CMK (cell line): ENCODE measurements around the gene TRAPPC10.
A peak's percentile ranks its signal among the peaks of the same experiment; 100 is the strongest.

Experiments used
- DNase-seq: peaks from one replicate; pipeline ENCODE4 v3.0.0-alpha.2; 2010; ENCODE audit warnings: low read depth

The TRAPPC10 gene

GRCh38 chr21:44039828-44040227 lies 27.7 kb downstream of the TRAPPC10 start:
- DNase-seq, result no peak

- peak; percentile 45 for DNase-seq
Observed at GRCh38 chr21:44043613-44044012, 31.5 kb downstream of the TRAPPC10 start.

DNA sequence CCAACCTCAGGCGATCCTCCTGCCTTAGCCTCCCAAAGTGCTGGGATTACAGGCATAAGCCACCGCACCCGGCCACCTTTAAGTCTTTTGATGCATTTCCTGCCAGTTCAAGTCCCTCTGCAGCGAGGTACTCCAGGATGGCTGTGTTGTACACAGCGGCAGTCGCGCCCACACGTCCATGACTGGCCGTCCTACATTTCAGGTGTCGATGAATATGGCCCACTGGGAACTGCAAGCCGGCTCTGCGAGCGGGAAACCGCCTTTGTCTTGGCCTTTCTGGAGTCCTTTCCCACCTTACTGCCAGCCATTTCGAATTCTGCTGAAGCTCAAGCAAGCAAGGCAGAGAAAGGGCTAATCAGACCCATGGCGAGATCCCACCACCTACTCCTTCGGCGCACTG lies 34.6 kb downstream of the TRAPPC10 start:
- DNase-seq, result no peak

DNA sequence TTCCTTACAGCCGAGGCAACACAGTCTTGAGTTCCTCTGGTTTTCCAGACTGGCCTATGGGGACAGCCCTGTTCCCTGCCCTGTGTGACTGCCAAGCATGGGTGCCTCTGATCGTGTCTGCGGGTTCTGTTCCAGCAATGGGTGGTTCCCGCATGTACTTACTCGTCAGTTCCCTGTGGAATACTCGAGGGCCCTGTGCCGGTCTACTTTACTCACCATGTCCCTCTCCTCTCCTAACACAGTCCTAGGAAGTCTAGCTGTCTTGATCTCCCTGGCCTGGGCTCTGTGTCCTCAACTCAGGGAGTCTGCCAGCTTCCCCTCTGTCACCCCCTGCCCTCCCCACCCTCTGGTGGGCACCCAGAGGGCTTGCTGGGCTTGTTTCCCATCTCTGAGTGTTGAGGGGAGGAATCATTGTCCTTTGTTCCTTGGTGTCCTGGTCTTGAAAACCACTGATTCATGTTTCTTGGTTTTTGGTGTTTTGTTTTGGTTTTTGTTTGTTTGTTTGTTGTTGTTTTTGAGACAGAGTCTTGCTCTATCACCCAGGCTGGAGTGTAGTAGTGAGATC lies 36.0 kb downstream of the TRAPPC10 start:
- DNase-seq, result no peak

DNA sequence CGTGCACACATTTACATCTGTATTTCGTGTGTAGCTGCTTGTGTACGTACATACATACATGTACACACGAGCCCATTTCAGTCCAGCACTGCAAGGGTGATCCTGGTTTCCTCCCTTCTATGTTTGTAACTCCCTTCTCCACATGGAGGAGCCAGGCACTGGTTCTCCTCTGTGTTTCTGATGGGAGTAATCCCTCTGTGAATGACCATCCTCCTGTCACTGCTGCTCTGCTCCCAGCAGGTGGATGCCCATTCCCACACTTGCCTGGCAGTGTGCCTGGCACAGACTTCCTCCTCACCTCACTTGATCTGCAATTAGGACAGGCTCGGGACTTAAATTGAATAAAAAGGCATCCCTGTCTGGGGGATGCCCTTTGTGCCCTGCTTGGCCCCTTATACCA lies 37.1 kb downstream of the TRAPPC10 start:
- no peak for DNase-seq

GRCh38 chr21:44049606-44050005 lies 37.5 kb downstream of the TRAPPC10 start:
- no peak for DNase-seq

GRCh38 chr21:44050276-44050675 lies 38.2 kb downstream of the TRAPPC10 start:
- DNase-seq, result no peak

DNA sequence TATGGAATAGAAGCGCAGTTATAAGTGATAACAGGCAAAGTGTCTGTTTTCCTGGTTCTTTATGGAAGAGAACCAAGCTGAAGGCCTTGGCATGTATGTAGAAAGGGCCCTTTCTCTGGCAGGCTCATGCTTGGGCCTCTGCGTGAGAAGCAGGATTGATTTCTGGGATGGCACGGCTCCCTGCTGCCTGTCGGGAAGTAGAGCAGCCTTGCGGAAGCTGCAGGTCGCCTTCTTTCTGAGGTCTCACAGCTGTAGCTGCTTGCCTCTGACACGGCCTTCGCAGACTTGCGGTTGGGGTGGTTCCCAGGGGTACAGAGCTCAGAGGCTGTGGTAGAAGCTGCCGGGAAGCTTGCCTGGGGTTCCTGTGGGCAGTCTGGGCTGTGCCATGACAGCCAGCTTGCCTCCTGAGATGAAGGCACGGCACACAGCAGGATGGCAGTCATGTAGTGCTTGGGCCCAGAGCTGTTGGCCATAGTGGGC lies 39.4 kb downstream of the TRAPPC10 start:
- DNase-seq, result no peak

GRCh38 chr21:44052071-44052829 lies 40.1 kb downstream of the TRAPPC10 start:
- DNase-seq, result no peak

GRCh38 chr21:44052830-44053226 lies 40.7 kb downstream of the TRAPPC10 start:
- no peak for DNase-seq

DNA sequence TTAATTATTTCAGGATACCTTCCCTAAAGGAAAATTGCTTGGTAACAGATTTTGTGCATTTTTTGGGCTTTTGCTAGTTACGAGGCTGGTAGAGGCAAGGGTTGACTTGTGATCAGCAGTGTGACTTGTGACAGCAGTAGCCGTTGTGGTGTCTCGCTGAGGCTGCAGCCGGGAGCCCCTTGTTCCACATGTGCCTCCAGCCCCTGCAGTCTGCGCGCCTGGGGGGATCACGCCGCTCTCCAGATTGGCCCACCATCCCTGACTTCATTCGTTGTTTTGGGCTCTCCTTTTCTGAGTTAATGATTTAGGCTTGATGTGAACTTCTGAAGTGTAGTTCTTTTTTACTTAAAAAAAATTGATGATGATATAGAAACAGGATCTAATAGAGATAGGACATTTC lies 41.5 kb downstream of the TRAPPC10 start:
- no peak for DNase-seq

- no peak for DNase-seq
Observed at GRCh38 chr21:44054710-44055109, 42.6 kb downstream of the TRAPPC10 start.

GRCh38 chr21:44057055-44057454 lies 44.9 kb downstream of the TRAPPC10 start:
- no peak for DNase-seq

GRCh38 chr21:44057960-44058651 lies 46.0 kb downstream of the TRAPPC10 start:
- DNase-seq, result no peak

DNA sequence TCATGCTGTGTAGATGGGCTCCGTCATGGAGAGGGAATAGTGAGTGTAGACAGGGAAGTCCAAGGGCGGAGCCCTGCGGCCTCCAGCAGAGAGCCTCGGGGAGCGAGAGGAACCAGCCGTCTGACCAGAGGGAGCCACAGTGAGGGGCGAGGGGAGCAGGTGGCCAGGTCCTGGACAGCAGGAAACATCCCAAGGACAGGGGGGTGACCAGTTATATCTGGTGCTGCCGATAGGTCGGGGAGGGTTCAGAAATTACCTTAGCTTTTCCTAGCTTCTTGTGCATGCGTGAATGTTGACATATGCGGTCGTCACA lies 46.5 kb downstream of the TRAPPC10 start:
- no peak for DNase-seq

DNA sequence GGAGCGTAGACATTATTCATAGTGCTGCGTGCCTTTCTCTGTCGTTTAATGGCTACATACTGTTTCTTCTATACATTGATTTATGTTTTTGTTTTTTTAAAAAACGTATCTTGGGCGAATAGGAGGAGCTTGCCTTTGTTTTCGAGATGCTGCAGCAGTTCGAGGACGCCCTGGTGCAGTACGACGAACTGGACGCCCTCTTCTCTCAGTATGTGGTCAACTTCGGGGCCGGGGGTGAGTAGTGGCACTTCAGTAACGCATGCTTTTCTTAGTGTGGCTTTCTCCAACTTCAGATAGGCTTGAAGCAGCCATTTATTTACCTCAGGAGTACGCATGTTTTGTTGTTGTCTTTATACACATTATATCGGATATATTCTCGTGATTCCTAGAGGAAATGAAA lies 46.9 kb downstream of the TRAPPC10 start:
- no peak for DNase-seq

- DNase-seq, result no peak
Observed at GRCh38 chr21:44059710-44060109, 47.6 kb downstream of the TRAPPC10 start.

DNA sequence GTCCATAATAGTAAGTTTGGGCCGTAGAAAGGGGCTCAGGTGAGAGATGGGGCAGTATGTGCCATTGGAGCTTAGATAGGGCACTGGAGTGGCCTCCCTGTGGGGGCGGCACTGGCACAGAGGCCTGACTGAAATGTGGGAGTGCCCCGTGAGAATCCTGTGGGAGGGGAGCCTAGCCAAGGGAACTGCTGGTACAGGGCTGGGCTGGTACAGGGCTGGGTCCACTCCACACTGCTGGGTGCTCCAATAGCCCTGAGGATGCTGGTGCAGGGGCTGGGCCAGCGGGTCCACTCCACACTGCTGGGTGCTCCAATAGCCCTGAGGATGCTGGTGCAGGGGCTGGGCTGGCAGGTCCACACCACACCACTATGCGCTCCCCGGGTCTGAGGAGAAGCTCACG lies 50.3 kb downstream of the TRAPPC10 start:
- DNase-seq, result no peak

DNA sequence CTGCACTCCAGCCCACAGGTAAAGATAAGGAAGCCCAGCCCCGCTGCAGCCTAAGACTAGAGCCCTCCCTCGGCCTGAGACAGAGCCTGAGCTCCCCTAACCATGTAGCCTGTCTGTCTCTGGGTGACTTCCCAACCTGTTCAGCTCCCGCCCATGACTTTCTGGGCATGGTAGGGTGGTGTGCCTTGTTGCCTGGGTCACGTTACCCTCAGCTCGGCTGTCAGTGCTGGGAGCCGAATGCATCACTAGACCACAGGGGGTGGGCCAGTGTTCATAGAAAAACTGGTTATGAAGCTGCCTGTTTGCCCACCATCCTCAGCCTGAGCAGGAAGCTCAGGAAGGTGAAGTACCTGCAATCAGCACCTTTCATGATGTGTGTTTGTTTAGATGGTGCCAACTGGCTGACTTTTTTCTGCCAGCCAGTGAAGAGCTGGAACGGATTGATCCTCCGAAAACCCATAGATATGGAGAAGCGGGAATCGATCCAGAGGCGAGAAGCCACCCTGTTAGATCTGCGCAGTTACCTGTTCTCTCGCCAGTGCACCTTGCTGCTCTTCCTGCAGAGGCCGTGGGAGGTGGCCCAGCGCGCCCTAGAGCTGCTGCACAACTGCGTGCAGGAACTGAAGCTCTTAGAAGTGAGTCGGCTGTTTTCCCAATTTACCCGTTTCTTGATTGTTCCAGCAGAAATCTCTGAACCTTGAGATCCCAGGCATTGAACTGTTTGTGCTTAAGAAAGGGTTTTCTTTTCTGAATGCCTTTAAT lies 51.2 kb downstream of the TRAPPC10 start:
- no peak for DNase-seq

- DNase-seq, result no peak
Observed at GRCh38 chr21:44064852-44065403, 52.8 kb downstream of the TRAPPC10 start.

GRCh38 chr21:44065428-44065827 lies 53.3 kb downstream of the TRAPPC10 start:
- no peak for DNase-seq

DNA sequence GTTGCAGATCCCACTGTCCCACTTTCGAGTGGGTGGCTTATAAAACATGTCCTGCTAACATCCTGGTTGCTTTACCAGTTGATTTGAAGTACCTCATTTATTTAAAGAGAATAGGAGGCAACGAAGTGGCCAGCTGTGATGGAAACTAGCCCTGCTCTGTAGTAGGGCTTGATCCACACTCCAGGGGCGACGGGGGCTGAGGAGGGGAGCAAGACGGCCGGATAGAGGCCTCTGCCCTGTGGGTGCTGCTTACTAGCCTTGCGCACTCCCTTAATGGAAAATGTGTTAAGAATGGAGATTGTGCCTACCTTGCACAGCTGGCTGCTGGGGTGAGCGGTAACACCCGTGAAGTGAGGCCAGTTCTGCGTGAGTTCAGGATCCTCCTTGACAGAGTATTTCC lies 54.0 kb downstream of the TRAPPC10 start:
- DNase-seq, result no peak
